ENCODE results near the gene ANKK1. TPM values are rescaled to one million over a fixed set of nuclear protein-coding genes. Genes with fewer than 3 reads are reported as not detected.

The ANKK1 gene
- total RNA-seq, 2 donors from 2014 or later = not detected

GRCh38 chr11:113426686-113427085 lies 39.1 kb downstream of the ANKK1 start:
- no peak overlapping the region for H3K4me3 ChIP-seq
- H3K27me3 ChIP-seq = no peaks in the 10 kb centered on the region
- H3K27ac ChIP-seq = no peak overlapping the region
- TF ChIP-seq, protein P1, sequence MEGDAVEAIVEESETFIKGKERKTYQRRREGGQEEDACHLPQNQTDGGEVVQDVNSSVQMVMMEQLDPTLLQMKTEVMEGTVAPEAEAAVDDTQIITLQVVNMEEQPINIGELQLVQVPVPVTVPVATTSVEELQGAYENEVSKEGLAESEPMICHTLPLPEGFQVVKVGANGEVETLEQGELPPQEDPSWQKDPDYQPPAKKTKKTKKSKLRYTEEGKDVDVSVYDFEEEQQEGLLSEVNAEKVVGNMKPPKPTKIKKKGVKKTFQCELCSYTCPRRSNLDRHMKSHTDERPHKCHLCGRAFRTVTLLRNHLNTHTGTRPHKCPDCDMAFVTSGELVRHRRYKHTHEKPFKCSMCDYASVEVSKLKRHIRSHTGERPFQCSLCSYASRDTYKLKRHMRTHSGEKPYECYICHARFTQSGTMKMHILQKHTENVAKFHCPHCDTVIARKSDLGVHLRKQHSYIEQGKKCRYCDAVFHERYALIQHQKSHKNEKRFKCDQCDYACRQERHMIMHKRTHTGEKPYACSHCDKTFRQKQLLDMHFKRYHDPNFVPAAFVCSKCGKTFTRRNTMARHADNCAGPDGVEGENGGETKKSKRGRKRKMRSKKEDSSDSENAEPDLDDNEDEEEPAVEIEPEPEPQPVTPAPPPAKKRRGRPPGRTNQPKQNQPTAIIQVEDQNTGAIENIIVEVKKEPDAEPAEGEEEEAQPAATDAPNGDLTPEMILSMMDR (IDR thresholded peaks at IDR 0.05) = no peak
- DNase-seq (ENCODE audit: low spot score) = no peak
- H3K4me1 ChIP-seq = no peaks in the 10 kb centered on the region
- H3K9me3 ChIP-seq = no peaks in the 10 kb centered on the region
- H3K36me3 ChIP-seq = no peaks in the 10 kb centered on the region

DNA sequence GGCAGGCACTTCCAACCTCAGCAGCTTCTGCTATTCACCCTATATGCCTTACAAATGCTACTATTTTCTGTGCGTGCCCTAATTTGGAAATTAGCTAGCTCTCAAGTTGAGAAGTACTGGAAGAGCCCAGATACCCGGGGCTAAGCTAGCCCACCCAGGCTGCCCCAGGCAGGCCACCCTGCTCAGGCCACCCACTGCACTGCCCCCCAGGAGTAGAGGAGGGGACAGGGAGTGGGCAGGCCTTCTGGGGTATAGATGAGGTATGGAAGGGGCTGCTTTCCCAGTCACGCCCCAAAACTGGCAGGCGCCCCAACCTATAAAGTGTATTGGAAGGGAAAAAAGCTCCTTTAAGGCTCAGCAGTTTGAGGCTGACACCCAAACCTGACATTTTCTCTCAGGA lies 44.2 kb downstream of the ANKK1 start:
- no peak overlapping the region for H3K27ac ChIP-seq
- H3K4me1 ChIP-seq = no peaks in the 10 kb centered on the region
- TF ChIP-seq, protein P1 (IDR thresholded peaks at IDR 0.05) = no peak
- H3K27me3 ChIP-seq = no peaks in the 10 kb centered on the region
- H3K36me3 ChIP-seq = no peaks in the 10 kb centered on the region
- no peaks in the 10 kb centered on the region for H3K9me3 ChIP-seq
- no peak overlapping the region for H3K4me3 ChIP-seq
- DNase-seq (ENCODE audit: low spot score) = no peak

DNA sequence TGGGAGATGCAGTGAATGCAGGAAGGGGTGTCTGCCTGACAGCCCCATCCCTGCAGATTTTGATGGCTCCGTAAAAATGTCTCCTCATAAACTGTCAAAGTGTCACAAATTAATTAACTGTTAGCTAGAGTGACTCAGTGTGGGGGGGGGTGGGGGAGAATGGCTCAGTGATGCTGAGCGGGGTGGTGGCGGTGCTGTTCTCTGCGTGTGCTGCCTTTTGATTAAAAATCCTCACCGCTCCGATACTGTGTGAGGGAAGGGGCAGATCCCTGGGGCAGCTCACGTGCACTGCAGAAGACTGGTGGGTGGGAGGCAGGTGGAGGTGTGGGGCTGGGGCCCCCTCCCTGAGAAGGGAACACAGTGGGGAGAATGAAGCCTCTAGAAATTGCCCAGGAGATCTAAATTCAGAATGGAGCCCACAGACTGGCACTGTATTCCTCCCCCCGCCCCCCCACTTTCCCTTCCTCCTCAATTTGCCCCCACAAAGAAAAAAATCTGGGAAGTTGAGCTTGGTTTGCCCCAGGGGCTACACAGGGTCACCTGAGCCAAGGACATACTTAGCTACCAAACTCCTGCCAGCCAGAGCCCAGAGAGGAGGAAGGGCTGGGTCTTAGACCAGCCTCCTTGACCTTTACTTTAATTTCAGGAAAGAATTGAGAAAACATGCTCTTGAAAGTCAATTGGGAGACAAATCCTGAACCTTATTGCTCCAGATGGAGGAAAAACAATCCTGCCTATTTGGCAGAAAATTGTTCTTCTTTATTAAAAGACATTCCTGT lies 47.8 kb downstream of the ANKK1 start:
- DNase-seq (ENCODE audit: low spot score) = no peak
- H3K36me3 ChIP-seq = no peaks in the 10 kb centered on the region
- TF ChIP-seq, protein P1 (IDR thresholded peaks at IDR 0.05) = no peak
- H3K4me1 ChIP-seq = no peaks in the 10 kb centered on the region
- no peak overlapping the region for H3K27ac ChIP-seq
- no peaks in the 10 kb centered on the region for H3K27me3 ChIP-seq
- H3K4me3 ChIP-seq = no peak overlapping the region
- no peaks in the 10 kb centered on the region for H3K9me3 ChIP-seq

DNA sequence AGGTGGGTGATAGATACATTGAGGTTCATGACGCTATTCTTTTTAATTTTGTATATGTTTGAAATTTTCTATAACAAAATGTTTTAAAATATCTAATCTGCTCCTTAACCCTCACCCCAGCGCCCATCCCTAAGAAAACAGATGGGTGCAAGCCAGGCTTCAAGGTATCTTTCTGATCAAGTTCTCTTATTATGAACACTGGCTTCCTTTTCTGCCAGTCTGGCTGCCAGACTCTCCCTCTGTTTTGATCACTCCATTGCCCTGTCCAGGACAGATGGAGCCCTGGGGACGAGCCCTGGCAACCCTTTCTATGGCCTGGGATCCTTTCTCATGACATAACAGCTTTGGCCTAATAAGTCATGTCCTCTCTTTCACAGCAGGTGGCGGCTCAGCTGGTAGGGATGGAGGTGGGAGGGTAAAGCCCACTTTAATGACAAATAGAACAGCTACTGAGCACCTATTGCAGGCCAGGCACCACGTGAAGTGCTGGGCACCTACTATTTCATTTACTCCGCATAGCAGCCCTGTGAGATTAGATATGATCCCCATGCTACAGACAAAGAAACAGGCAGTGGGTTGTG lies 49.2 kb downstream of the ANKK1 start:
- DNase-seq (ENCODE audit: low spot score) = no peak
- Histone ChIP-seq H3K4me3 (no peak overlapping the region), H3K9me3 (no peaks in the 10 kb centered on the region), H3K27ac (no peak overlapping the region), H3K4me1 (no peaks in the 10 kb centered on the region), H3K27me3 (no peaks in the 10 kb centered on the region), H3K36me3 (no peaks in the 10 kb centered on the region)
- TF ChIP-seq, protein P1 (IDR thresholded peaks at IDR 0.05) = no peak

- no peaks in the 10 kb centered on the region for H3K9me3 ChIP-seq
- no peak overlapping the region for H3K4me3 ChIP-seq
- no peaks in the 10 kb centered on the region for H3K36me3 ChIP-seq
- no peaks in the 10 kb centered on the region for H3K27me3 ChIP-seq
- no peak for DNase-seq (ENCODE audit: low spot score)
- TF ChIP-seq, protein P1 (IDR thresholded peaks at IDR 0.05) = no peak
- H3K27ac ChIP-seq = no peak overlapping the region
- no peaks in the 10 kb centered on the region for H3K4me1 ChIP-seq
These were observed 53.2 kb downstream of the ANKK1 start for GRCh38 chr11:113440816-113441215.

All from right atrium auricular region (tissue), 2 donors.